Smooth muscle cell (in vitro differentiated cells): ENCODE data around the gene NFILZ. TPM values are rescaled to one million over a fixed set of nuclear protein-coding genes. Genes with fewer than 3 reads are reported as not detected.

Experiments
- DNase-seq: peaks from one replicate; lab custom pipeline; 2025; ENCODE audit not compliant: unreplicated experiment; lab: John Stamatoyannopoulos, UW
- H2AFZ ChIP-seq: fragments of 200-600 bp; sonication (generic); 2 replicates; pipeline ENCODE4 v1.6.0; 2016; ENCODE audit warnings: antibody characterized with exemption, low read depth, mild to moderate bottlenecking
- H3F3A ChIP-seq: fragments of 200-600 bp; sonication (generic); 2 replicates; pipeline ENCODE4 v1.6.0; 2017; ENCODE audit warnings: antibody characterized with exemption, low read depth
- H3K27ac ChIP-seq: fragments of 200-600 bp; sonication (generic); 2 replicates; pipeline ENCODE4 v1.5.1; 2016; ENCODE audit warnings: low read depth, mild to moderate bottlenecking
- H3K27me3 ChIP-seq: fragments of 200-600 bp; sonication (generic); 2 replicates; pipeline ENCODE4 v1.6.1; 2016; ENCODE audit warnings: low read depth, mild to moderate bottlenecking
- H3K36me3 ChIP-seq: fragments of 200-600 bp; sonication (generic); 2 replicates; pipeline ENCODE4 v1.5.1; 2016; ENCODE audit warnings: low read depth
- H3K4me1 ChIP-seq: fragments of 200-600 bp; sonication (generic); 2 replicates; pipeline ENCODE4 v1.5.1; 2016; ENCODE audit warnings: low read depth
- H3K4me2 ChIP-seq: fragments of 200-600 bp; sonication (generic); 2 replicates; pipeline ENCODE4 v1.6.0; 2016; ENCODE audit warnings: mild to moderate bottlenecking
- H3K4me3 ChIP-seq: fragments of 200-600 bp; sonication (generic); 2 replicates; pipeline ENCODE4 v1.5.1; 2016; ENCODE audit warnings: mild to moderate bottlenecking
- H3K79me2 ChIP-seq: fragments of 200-600 bp; sonication (generic); 2 replicates; pipeline ENCODE4 v1.6.0; 2016; ENCODE audit warnings: low read depth, mild to moderate bottlenecking
- H3K9ac ChIP-seq: fragments of 200-600 bp; sonication (generic); 2 replicates; pipeline ENCODE4 v1.6.0; 2016; ENCODE audit warnings: low read depth
- H3K9me3 ChIP-seq: fragments of 200-600 bp; sonication (generic); replicated peaks from 2 replicates; pipeline ENCODE4 v1.5.1; 2016; ENCODE audit warnings: low read depth
- H4K20me1 ChIP-seq: fragments of 200-600 bp; sonication (generic); 2 replicates; pipeline ENCODE4 v1.6.0; 2016; ENCODE audit warnings: low read depth
- CTCF ChIP-seq: fragments of 200-600 bp; sonication (generic); IDR thresholded peaks from 2 replicates; pipeline ENCODE4 v1.5.1; 2017; ENCODE audit warnings: borderline replicate concordance, mild to moderate bottlenecking, antibody characterized with exemption; ENCODE audit not compliant: insufficient read depth, poor library complexity, severe bottlenecking
- WGBS: methylation state at CpG from one replicate; pipeline ENCODE4 v1.1.7; 2016; ENCODE audit warnings: low lambda C conversion rate; 5-methylcytosine and 5-hydroxymethylcytosine counted together
- polyA plus RNA-seq: library from polyadenylated mRNA; unstranded; fragments of >200 nt; fragmentation: Nextera tagmentation; extraction: Ambion mirVana; gene quantifications from 2 replicates; pipeline ENCODE4 v1.2.1, GENCODE V29; 2016
- total RNA-seq: library from RNA; depleted of rRNA; stranded (reverse); fragments of >200 nt; gene quantifications from 2 replicates; pipeline ENCODE4 v1.2.3, GENCODE V29; 2014

NFILZ gene
- total RNA-seq (not detected in 2 replicates), polyA plus RNA-seq (not detected in 2 replicates)

GRCh38 chr19:8629996-8630683 is at the start of gene NFILZ:
TSS of gene NFILZ (plus strand) at chr19:8630633. CDS start at chr19:8676766, 46,133 bp downstream.
- no peak within 1 kb of the TSS for H2AFZ ChIP-seq
- no peak within 1 kb of the TSS for H3K27ac ChIP-seq
- H3K9me3 ChIP-seq = no peaks in the 10 kb centered on the region
- no peaks in the 10 kb centered on the region for H3K36me3 ChIP-seq
- WGBS = 88% methylated on average over 11 of the region's 11 CpGs
- no peaks in the 10 kb centered on the region for H3F3A ChIP-seq
- H3K4me3 ChIP-seq = no peak within 1 kb of the TSS
- H3K79me2 ChIP-seq = no peaks in the 10 kb centered on the region
- no peak within 1 kb of the TSS for H3K4me2 ChIP-seq
- TF ChIP-seq CTCF = no peak
- no peaks in the 10 kb centered on the region for H3K27me3 ChIP-seq
- peaks cover 14% of the 10 kb centered on the region for H3K4me1 ChIP-seq
- no peak within 1 kb of the TSS for H3K9ac ChIP-seq
- no peaks in the 10 kb centered on the region for H4K20me1 ChIP-seq
- DNase-seq = no peak

GRCh38 chr19:8580710-8581281 is 49.6 kb upstream of the NFILZ start:
- Histone ChIP-seq H4K20me1 (no peaks in the 10 kb centered on the region), H3K9me3 (no peaks in the 10 kb centered on the region), H3K79me2 (no peaks in the 10 kb centered on the region), H3K4me2 (peak overlapping the region; percentile 63), H3K4me3 (no peak overlapping the region), H3K9ac (no peak overlapping the region), H3K36me3 (no peaks in the 10 kb centered on the region), H3K4me1 (no peaks in the 10 kb centered on the region), H3F3A (no peaks in the 10 kb centered on the region), H3K27ac (no peak overlapping the region), H2AFZ (no peak overlapping the region), H3K27me3 (no peaks in the 10 kb centered on the region)
- peak; percentile 100 for TF ChIP-seq CTCF
- DNase-seq = peak; percentile 67
- 9% methylated on average over 13 of the region's 21 CpGs for WGBS

GRCh38 chr19:8584965-8585893 is 45.2 kb upstream of the NFILZ start:
- TF ChIP-seq CTCF = no peak
- H3K4me3 ChIP-seq = no peak overlapping the region
- no peaks in the 10 kb centered on the region for H3K4me1 ChIP-seq
- no peaks in the 10 kb centered on the region for H3K79me2 ChIP-seq
- no peaks in the 10 kb centered on the region for H3K9me3 ChIP-seq
- no peak overlapping the region for H3K27ac ChIP-seq
- H4K20me1 ChIP-seq = no peaks in the 10 kb centered on the region
- no peaks in the 10 kb centered on the region for H3F3A ChIP-seq
- H3K27me3 ChIP-seq = no peaks in the 10 kb centered on the region
- no peak overlapping the region for H3K4me2 ChIP-seq
- DNase-seq = no peak
- H2AFZ ChIP-seq = no peak overlapping the region
- H3K36me3 ChIP-seq = no peaks in the 10 kb centered on the region
- H3K9ac ChIP-seq = no peak overlapping the region
- 97% methylated on average over 47 of the region's 71 CpGs for WGBS
